Activated CD8-positive, alpha-beta memory T cell treated with anti-CD3 and anti-CD28 coated beads for 36 hours (primary cell): ENCODE measurements around the gene KLF6. TPM values are rescaled to one million over a fixed set of nuclear protein-coding genes. Genes with fewer than 3 reads are reported as not detected.

ENCODE experiments used
- CTCF ChIA-PET: fragments of 350-600 bp; sonication (Branson Sonifier 250); formaldehyde crosslinking; loops from one replicate; lab custom pipeline; 2021; ENCODE audit warnings: antibody characterized with exemption; lab: Charles Lee
- POLR2A ChIA-PET: fragments of 350-600 bp; sonication (Branson Sonifier 250); formaldehyde crosslinking; loops from one replicate; lab custom pipeline; 2021; ENCODE audit warnings: antibody characterized with exemption; lab: Charles Lee
- total RNA-seq, 2 experiments: library from RNA; stranded (reverse); gene quantifications; one replicate each; pipeline ENCODE4 v1.2.3, GENCODE V29; 2021

Gene KLF6
- total RNA-seq, result 100 to 1,000 TPM; 124 to 128 TPM

DNA sequence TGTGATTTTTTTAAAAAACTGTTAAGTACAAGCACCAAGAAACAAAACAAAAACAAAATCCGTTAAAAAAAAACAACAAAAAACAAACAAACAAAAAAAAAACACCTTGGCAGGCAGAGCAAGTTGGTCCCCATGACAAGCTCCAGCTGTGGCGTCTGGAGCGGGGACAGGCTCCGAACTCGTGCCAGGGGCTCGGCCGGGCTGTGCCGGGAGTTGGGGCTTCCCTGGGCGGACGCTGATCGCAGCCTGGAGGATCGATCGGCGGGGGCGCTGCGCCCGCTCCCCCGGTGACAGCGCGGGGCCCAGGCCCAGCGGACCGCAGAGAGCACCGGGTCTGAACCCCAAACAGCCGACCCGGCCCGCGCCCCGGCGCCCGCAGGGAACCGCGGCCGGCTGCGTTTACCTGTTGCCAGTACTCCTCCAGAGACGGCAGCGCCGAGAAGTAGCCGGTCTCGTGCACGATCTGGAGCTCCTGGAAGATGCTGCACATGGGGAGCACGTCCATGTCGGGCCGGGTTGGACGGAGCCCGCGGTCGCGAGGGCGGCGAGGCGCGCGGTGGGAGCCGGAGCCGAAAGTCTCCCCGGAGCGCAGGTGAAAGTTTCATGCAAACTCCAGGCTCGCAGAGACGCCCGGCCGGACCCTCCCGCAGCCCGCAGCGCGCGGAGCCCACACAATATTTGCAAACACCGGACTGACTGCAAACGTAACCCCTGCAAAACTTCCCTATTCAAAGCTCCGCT, at the start of gene KLF6:
TSS of gene KLF6 (minus strand) at position 700 of the 741 bp plus-strand sequence. CDS start at position 505, 195 bp downstream.
- CTCF ChIA-PET, result interaction anchor here (0.7 to 1.8 kb wide), 8 partner anchors 11 to 587 kb away, joined by 3 to 5 read pairs (median 4); no protein-coding TSS in a partner anchor

DNA sequence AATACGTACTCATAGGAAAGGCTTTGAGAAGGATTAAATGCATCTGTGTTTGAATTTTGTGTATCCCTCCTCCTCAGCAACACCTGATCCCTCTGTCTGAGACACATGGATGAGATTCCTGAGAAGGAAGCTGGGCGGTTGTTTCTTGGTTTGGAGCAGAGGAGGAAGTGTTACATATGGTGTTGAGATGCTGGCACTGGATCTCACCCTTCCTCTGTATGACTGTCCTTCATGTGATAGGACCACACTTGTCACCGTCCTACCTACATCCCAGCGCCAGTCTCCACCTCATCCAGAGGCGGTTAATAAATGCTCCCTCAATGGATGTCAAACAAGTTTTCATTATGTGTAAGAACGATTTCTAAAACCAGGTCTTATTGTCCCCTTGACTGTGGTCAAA, 49.4 kb upstream of the KLF6 start:
- ChIA-PET POLR2A (interaction anchor here (0.6 kb wide), 1 partner anchor 49 kb away, joined by 3 read pairs; the partner anchor contains the start of gene KLF6), CTCF (no interaction called here)

More for the DNA sequence above, at the start of gene KLF6:
- POLR2A ChIA-PET, result interaction anchor here (0.6 to 6.7 kb wide), 34 partner anchors 8 to 872 kb away, joined by 3 to 99 read pairs (median 6); partner anchors contain the start of gene PITRM1

DNA sequence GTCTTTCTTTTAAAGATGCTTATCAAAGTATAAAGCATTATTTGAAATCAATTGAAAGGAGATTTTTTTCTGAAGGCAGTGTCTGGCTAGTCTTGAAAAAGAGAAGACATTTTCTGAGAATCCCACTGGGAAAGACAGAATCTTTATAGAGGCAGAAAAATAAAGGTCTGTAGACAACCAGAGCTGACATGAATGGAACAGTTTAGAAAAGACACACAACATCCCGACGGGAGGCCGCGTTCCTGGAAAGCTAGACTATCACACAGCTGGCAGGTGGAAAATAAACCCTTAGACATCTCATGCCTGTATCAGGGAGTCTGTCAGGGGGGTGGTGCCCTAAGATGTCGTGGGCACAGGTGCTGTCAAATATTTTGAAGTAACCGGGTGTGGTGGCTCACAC, 48.0 kb upstream of the KLF6 start:
- CTCF ChIA-PET, result no interaction called here
- POLR2A ChIA-PET, result no interaction called here

DNA sequence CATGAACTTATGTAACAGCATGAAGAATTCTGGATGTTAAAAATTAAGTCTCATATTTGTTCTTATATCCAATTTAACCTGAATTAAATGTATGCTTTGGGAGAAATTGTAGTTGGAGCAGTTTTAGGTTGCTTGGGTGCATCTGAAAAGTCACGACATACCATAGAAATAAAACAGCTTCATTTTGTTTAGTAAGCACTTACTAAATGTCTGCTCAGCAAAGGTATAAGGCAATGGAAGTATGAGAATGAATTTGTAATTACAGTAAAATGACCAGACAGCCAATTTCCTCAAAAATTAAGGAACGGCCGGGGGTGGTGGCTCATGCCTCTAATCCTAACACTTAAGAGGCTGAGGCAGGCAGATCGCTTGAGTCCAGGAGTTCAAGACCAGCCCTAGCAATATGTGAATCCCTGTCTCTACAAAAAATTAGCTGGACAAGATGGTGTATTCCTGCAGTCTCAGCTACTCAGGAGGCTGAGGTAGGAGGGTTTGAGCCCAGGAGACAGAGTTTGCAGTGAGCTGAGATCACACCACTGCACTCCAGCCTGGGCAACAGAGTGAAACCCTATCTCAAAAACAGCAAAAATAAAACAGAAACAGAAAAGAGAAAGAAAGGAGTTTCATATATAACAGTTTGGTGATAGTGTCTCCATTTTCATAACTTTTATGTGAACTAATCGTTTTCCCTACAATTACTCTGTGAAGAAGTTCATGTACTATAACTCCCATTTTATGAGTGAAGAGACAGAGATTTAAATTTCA, 47.2 kb upstream of the KLF6 start:
- ChIA-PET POLR2A (no interaction called here), CTCF (interaction anchor here (1.4 kb wide), 1 partner anchor 10 kb away, joined by 3 read pairs; no protein-coding TSS in a partner anchor)

DNA sequence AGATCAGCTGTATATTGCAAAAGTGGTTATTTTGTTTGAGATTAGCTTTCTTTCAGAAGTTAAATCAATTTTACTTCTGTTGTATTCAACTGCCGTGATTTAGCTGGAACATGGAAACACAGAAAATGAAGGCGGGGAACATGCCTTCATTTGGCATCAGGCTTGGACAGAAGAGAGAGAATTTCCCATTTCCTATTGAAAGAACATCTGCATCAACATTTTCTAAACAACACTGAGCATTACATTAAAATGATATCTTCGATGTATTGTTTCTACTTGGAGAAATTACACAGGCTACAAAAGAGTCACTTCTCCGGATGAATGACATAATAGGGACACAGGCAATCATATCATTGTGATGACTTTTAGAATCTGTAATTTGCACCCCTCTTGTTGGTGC, 46.6 kb upstream of the KLF6 start:
- CTCF ChIA-PET, result interaction anchor here (1.4 kb wide), 1 partner anchor 10 kb away, joined by 3 read pairs; no protein-coding TSS in a partner anchor
- POLR2A ChIA-PET, result no interaction called here

DNA sequence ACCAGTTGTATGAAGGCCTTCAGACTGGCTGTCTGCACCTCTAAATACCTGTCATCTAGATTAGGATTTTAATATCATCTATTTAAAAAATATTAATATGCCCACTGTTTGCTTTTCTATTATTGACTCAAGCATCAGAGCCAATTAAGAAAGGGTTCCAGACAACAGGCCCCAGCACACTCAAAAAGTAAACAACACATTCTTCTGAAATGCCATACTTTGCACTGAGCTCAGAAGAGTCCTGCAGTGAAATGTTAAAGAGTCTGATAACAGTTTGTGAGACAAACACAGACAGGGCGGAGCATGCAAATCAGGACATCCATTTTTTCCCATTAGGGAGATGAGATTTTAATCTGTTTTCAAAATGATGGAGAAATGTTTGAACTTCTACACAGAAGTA, 45.9 kb upstream of the KLF6 start:
- ChIA-PET CTCF (no interaction called here), POLR2A (no interaction called here)

DNA sequence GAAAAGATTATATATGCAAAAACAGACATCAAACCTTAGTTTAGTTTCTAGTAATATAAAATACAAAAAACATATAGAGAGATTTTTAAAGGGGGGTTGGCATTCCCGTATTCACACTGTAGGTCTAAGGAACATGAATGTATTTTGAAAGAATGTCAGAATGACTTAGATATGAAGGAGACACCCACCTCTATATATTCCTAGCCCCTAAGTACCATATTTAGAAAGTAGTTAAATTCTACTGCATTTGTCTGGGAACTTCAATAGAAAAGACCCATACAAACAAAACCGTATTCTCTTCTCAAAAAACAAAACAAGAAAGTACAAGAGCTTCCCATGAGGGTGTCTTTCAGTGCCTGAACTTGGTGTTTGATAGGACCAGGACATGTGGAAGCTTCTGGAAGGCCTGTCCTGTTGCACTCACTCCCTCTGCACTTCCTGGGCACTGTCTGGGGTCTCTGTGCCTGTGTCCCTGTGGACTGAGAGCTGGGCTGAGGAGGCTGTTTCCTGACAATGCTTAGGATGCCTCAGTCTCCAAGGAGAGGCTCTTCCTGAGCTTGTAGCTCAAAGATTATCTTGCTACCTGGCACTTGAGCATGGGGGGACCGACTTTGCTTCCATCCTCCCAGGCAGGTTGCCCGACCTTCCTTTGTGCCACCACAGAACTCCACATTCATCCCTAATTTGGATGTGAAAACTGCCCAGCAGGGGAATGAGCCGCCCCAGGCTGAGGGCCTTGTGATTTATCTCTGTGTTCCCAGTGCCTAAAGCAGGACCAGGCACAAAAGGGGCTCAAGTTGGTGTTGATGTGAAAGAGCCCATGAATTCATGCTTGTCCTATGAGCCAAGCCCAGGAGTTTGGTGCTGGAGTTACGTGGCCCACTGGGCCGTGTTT, 44.4 kb upstream of the KLF6 start:
- ChIA-PET CTCF (interaction anchor here (0.8 to 2.9 kb wide), 3 partner anchors 19 to 36 kb away, joined by 5 to 20 read pairs (median 8); no protein-coding TSS in a partner anchor), POLR2A (interaction anchor here (0.5 to 2.9 kb wide), 6 partner anchors 18 to 302 kb away, joined by 3 to 18 read pairs (median 6); partner anchors contain the start of gene KLF6)

DNA sequence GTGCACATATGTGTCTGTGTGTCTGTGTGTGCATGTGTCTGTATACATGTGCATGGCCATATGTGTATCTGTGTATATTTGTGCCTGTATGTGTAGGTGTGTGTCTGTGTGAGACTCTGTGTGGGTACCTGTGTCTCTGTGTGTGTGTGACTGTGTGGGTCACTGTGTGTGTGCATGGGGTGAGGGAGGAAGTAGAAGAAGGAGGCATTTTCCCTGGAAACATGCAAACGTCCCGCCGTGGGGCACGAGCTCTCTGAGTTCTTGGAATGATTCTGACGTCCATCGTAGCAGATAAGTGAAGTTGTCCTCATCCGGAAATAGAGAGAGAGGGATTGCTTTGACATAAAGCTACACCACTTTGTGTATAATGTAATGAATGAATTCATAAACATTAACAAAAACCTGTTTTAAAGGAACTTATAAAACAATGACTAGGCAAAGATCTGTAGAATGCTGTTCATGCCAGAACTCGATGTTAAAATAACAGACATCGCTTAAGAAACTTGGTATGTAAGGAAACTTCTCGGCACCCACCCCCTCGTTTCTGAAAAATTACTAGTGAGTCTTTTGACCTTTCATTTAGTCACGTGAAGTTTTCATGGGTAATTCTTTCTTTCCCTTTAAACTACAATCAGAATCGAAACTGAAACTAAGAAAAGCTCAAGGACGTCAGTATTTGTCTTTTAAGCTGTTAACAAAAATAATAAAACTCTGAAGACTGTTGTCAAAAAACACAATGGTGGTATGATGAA, 43.6 kb upstream of the KLF6 start:
- ChIA-PET POLR2A (interaction anchor here (0.6 to 2.9 kb wide), 5 partner anchors 17 to 44 kb away, joined by 3 to 18 read pairs (median 4); partner anchors contain the start of gene KLF6), CTCF (interaction anchor here (0.8 to 2.9 kb wide), 3 partner anchors 18 to 37 kb away, joined by 5 to 20 read pairs (median 8); no protein-coding TSS in a partner anchor)

DNA sequence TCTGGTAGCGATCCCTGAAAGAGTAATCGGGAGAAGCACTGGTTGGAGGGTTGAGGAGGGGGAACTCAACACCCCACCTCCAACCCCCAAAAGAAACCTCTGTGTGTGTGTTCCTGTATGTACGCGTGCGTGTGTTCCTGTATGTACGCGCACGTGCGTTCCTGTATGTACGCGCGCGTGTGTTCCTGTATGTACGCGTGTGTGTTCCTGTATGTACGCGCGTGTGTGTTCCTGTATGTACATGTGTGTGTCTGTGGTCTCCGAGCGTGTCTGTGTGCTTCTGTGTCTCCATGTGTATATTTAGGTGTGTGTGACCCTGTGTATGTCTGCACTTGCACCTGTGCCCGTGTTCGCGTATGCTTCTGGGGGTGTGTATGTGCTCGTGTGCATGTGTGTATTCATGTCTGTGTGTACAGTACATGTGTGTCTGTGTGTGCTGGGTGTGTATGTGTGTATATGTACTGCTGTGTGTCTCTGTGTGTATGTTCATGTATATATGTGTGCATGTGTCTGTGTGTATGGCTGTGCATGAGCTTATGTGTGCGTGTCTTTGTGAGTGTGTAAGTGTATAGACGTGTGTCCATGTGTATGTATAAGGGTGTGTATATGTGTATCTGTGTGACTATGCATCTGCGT, 42.9 kb upstream of the KLF6 start:
- CTCF ChIA-PET, result interaction anchor here (2.9 kb wide), 1 partner anchor 17 kb away, joined by 20 read pairs; no protein-coding TSS in a partner anchor
- POLR2A ChIA-PET, result interaction anchor here (1.3 to 2.9 kb wide), 3 partner anchors 16 to 43 kb away, joined by 4 to 18 read pairs (median 10); partner anchors contain the start of gene KLF6

DNA sequence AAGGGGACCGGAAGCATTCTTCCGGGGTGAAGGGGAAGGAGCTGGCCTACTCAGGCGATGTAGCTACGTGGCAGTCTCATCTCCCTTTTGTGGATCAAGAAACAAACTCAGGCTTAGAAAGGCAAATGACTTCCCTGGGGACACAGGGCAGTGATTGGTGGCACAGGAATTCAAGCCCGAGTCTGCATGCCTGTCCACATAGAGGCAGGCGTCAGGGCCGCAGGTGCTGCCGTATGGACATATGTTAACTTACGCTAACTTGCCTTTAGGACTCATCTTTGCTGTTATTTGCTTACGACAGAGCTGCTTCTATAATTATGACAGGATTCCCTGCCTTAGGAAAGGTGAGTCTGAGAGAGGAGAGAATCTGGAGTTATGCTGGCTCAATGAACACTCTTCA, 42.3 kb upstream of the KLF6 start:
- POLR2A ChIA-PET, result interaction anchor here (0.7 to 2.9 kb wide), 3 partner anchors 16 to 43 kb away, joined by 3 to 18 read pairs (median 10); partner anchors contain the start of gene KLF6
- CTCF ChIA-PET, result interaction anchor here (2.9 kb wide), 1 partner anchor 17 kb away, joined by 20 read pairs; no protein-coding TSS in a partner anchor

DNA sequence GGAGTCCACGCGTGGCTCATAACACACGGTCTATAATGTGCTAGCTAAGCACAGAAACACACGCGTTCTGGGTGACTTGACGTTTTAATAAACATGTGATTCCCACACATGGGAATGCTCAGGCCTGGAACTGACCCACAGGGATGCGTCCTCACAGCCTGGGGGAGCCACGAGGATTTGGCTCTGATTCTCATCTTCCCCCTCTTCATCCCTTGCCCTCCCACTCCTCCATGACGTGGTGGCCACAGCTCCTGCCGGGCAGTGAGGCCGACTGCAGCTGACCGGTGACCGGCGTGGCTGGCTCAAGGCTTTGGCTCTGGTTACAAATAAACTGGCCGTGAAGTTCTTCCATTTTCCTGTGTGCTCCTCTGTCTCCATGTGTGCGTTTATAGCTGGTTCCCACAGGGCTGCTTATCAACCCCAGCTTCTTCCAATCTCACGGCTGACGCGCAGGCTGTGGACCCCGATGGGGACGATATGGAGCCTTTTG, 40.9 kb upstream of the KLF6 start:
- POLR2A ChIA-PET, result no interaction called here
- CTCF ChIA-PET, result no interaction called here

DNA sequence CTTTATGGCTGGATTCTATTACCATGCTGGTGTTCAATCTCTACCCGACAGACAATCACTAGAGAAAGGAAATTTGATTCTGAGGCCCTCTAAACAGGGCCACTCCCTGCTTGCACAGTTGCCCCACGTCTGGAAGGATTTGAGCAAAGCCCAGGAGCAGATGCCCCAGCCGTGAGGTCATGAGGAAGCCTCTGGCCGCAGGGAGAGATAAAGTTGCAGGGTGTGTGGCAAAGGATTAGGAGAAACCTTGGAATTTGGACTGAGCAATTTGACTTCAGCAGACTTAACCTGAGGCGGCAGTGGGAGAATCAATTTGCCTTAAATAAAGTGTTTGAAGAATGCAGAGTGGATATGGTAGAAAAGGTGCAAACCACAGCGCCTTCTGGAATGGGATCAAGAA, 40.2 kb upstream of the KLF6 start:
- POLR2A ChIA-PET, result no interaction called here
- CTCF ChIA-PET, result no interaction called here

DNA sequence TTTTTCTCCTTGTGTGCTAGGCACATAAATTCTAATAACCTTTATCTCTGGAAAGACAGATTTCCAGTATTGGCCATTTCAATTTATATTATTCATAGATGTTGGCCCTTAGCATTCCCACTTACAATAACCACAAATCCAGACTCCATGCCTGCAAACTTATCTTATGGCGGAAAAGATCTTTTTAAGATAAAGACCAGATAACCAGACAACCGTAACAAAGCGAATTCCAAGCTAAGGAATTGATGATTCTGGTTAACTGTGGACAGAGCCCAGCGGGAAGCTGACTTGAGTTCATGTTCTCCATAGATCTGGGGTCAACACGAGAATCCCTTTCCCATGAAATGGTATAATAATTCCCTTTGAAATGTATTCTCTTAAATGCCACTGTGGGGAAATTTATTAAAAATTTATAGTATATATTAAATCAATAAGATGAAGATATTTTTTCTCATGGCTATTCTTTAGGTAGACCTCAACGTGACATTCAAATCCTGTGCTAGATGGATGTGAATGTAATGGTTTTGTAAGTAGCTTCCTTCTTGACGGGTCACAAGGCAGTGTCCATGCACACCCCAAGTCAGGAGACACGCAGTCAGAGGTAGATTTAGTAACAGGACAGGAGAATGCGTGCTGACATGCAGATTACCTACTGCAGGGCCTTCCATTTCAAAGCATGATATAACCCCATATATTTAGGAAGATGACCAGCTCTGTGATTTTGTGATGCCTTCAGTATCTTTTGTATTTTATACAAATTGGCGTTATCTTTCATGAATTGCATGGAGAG, 37.7 kb upstream of the KLF6 start:
- ChIA-PET CTCF (no interaction called here), POLR2A (no interaction called here)

DNA sequence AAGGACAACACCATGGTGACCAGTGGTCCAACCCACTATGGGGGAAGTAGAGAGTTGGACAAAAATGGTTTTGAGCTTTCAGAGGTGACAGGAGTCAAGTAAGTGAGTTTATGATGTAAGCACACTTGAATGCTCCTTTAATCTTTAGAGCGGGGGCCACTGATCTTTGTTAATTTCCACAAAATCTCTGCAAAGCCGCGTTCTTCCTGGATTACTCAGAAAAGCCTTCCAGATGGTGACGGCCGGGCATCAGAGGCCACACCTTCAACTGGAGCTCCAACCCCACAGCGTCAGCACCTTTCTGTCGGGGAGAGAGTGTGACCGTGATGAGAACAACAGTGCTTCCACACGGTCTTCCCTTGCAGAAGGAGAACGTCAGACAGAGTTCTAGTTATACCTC, 35.2 kb upstream of the KLF6 start:
- POLR2A ChIA-PET, result no interaction called here
- CTCF ChIA-PET, result no interaction called here

DNA sequence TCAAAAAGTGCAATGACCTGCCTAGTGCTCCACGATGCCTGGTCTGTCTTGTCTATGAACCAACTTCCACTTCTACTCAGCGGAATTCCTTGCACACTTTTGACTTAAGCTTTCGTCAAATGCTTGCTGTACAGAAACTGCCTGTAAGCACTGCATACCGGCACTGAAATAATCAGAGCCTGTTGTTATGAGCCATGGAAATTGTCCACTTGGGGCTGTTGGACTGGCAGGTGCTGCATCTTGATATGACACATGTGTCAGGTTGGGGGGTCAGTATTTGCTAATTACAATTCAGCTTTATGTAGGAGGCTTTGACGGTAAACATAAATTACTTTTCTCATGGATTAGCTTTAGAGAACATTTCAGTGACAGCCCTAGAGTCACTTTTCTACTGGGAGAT, 32.0 kb upstream of the KLF6 start:
- ChIA-PET POLR2A (interaction anchor here (1.0 kb wide), 1 partner anchor 34 kb away, joined by 4 read pairs; no protein-coding TSS in a partner anchor), CTCF (no interaction called here)

DNA sequence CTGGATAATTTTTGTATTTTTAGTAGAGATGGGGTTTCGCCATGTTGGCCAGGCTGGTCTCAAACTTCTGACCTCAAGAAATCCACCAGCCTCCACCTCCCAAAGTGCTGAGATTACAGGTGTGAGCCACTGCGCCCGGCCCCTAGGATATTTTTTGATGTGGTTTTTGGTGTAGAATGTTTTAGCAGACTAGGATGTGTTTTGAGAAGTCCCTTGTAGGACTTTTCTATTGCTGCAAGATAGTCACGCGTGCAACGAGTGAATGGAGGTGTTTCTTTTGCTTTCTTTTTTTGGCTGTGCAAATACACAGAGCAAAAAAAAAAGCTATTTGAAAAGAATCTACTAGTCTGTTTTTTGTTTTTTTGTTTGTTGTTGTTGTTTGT, 29.8 kb upstream of the KLF6 start:
- CTCF ChIA-PET, result interaction anchor here (1.0 kb wide), 1 partner anchor 9 kb away, joined by 3 read pairs; no protein-coding TSS in a partner anchor

More for the DNA sequence above, 29.8 kb upstream of the KLF6 start:
- POLR2A ChIA-PET, result no interaction called here
